Fibroblast of lung (primary cell): ENCODE data around the gene UPK1A. TPM values are rescaled to one million over a fixed set of nuclear protein-coding genes. Genes with fewer than 3 reads are reported as not detected.
A peak's percentile ranks its signal among the peaks of the same experiment; 100 is the strongest.

Experiments used
- DNase-seq, 2 donors: peaks; one replicate each; pipeline versions ENCODE4 v3.0.0 to v3.0.0-alpha.2; 2010; ENCODE audit warnings: low read depth in 2 of 2
- H2AFZ ChIP-seq: 2 replicates; pipeline ENCODE4 v1.5.1; 2012; ENCODE audit warnings: low read length, control low read depth, inconsistent platforms
- H3K27ac ChIP-seq: 2 replicates; pipeline ENCODE4 v1.5.1; 2011; ENCODE audit warnings: low read length, control low read depth; ENCODE audit not compliant: insufficient read depth
- H3K27me3 ChIP-seq: 2 replicates; pipeline ENCODE4 v1.5.1; 2011; ENCODE audit warnings: mild to moderate bottlenecking, low read length; ENCODE audit not compliant: control insufficient read depth, insufficient read depth
- H3K36me3 ChIP-seq: 2 replicates; pipeline ENCODE4 v1.5.1; 2011; ENCODE audit warnings: low read length; ENCODE audit not compliant: control insufficient read depth, insufficient read depth
- H3K4me1 ChIP-seq: 2 replicates; pipeline ENCODE4 v1.5.1; 2011; ENCODE audit warnings: low read length; ENCODE audit not compliant: control insufficient read depth, insufficient read depth; ENCODE audit errors: extremely low read depth
- H3K4me2 ChIP-seq: 2 replicates; pipeline ENCODE4 v1.5.1; 2011; ENCODE audit warnings: low read length, control low read depth; ENCODE audit not compliant: insufficient read depth; ENCODE audit errors: extremely low read depth
- H3K4me3 ChIP-seq, 4 experiments: fragments of 200-600 bp in 1 of 4; sonication (generic) in 1 of 4; replicated peaks in 1 of 4; 2 replicates each; pipeline ENCODE4 v1.5.1; 2011 to 2016; ENCODE audit warnings: low read length in 4 of 4, low read depth in 3 of 4, mild to moderate bottlenecking in 3 of 4, control low read depth in 2 of 4, inconsistent platforms in 1 of 4, mixed read lengths in 1 of 4; ENCODE audit not compliant: insufficient read depth in 1 of 4; ENCODE audit errors: control extremely low read depth in 1 of 4
- H3K79me2 ChIP-seq: 2 replicates; pipeline ENCODE4 v1.5.1; 2012; ENCODE audit warnings: mild to moderate bottlenecking, low read length, inconsistent platforms; ENCODE audit not compliant: control insufficient read depth, insufficient read depth
- H3K9ac ChIP-seq: 2 replicates; pipeline ENCODE4 v1.5.1; 2011; ENCODE audit warnings: mild to moderate bottlenecking, low read length, control low read depth; ENCODE audit not compliant: insufficient read depth
- H3K9me3 ChIP-seq: 2 replicates; pipeline ENCODE4 v1.5.1; 2012; ENCODE audit warnings: low read depth, low read length; ENCODE audit not compliant: control insufficient read depth, insufficient read depth
- H4K20me1 ChIP-seq: 2 replicates; pipeline ENCODE4 v1.5.1; 2011; ENCODE audit warnings: low read length; ENCODE audit not compliant: control insufficient read depth, insufficient read depth; ENCODE audit errors: extremely low read depth
- CTCF ChIP-seq, 2 donors: IDR thresholded peaks in 1 of 2; conservative IDR thresholded peaks in 1 of 2; 1 replicate in 1 of 2; 2 replicates in 1 of 2; pipeline ENCODE4 v1.5.1; 2011 to 2012; ENCODE audit warnings: low read length in 2 of 2, control low read depth in 1 of 2, inconsistent platforms in 1 of 2, low read depth in 1 of 2, mild to moderate bottlenecking in 1 of 2
- EZH2 ChIP-seq: IDR thresholded peaks from 2 replicates; pipeline ENCODE4 v1.5.1; 2012; ENCODE audit warnings: low read length, control low read depth, mild to moderate bottlenecking; ENCODE audit errors: missing control alignments
- polyA plus RNA-seq, 2 donors: library from polyadenylated mRNA; depleted of rRNA in 1 of 2; stranded (reverse) in 1 of 2; unstranded in 1 of 2; fragments of >200 nt; gene quantifications; 2 replicates each; pipeline ENCODE4 v1.2.1, GENCODE V29; 2011 to 2012; ENCODE audit warnings: missing spikeins in 1 of 2
- total RNA-seq: library from RNA; depleted of rRNA; stranded (reverse); fragments of >200 nt; gene quantifications from 2 replicates; pipeline ENCODE4 v1.2.1, GENCODE V29; 2014

Gene UPK1A
- total and polyA plus RNA-seq, 2 donors (not counting 1 experiment from before 2014, with no cell fraction given), result 0.27 TPM; not detected in 1

GRCh38 chr19:35703343-35703742 lies 37.0 kb downstream of the UPK1A start:
- Histone ChIP-seq H2AFZ (no peak overlapping the region), H3K9ac (no peak overlapping the region), H3K27me3 (no peaks in the 10 kb centered on the region), H3K79me2 (no peaks in the 10 kb centered on the region), H3K27ac (no peak overlapping the region), H3K4me2 (no peak overlapping the region), H4K20me1 (no peaks in the 10 kb centered on the region), H3K4me3 (no peak overlapping the region), H3K9me3 (no peaks in the 10 kb centered on the region), H3K4me1 (no peaks in the 10 kb centered on the region), H3K36me3 (no peaks in the 10 kb centered on the region)
- DNase-seq, result no peak
- no peak for TF ChIP-seq EZH2
- no peak for TF ChIP-seq CTCF (conservative IDR thresholded peaks at IDR 0.05 in 1 of 2, IDR thresholded peaks at IDR 0.05 in 1 of 2; ENCODE audit: low read depth in 1 of 2, low read length in 2 of 2)

- Histone ChIP-seq H3K27ac (no peak within 1 kb of the TSS), H3K79me2 (no peaks in the 10 kb centered on the region), H3K4me2 (no peak within 1 kb of the TSS), H3K9ac (no peak within 1 kb of the TSS), H3K9me3 (no peaks in the 10 kb centered on the region), H3K36me3 (no peaks in the 10 kb centered on the region), H3K4me1 (no peaks in the 10 kb centered on the region), H3K27me3 (no peaks in the 10 kb centered on the region), H4K20me1 (no peaks in the 10 kb centered on the region), H3K4me3 (no peak within 1 kb of the TSS), H2AFZ (no peak within 1 kb of the TSS)
- peak; percentile 47 to 57 for DNase-seq
- no peak for TF ChIP-seq CTCF (conservative IDR thresholded peaks at IDR 0.05 in 1 of 2, IDR thresholded peaks at IDR 0.05 in 1 of 2; ENCODE audit: low read depth in 1 of 2, low read length in 2 of 2)
- no peak for TF ChIP-seq EZH2
Observed at GRCh38 chr19:35704218-35704617, 37.9 kb downstream of the UPK1A start, which contains the start of gene ZBTB32. Gene ZBTB32, plus strand, starts transcription at chr19:35704558. Its CDS starts 10,069 bp downstream, at chr19:35714627.

GRCh38 chr19:35708391-35708790 lies 42.1 kb downstream of the UPK1A start:
- H3K9ac ChIP-seq, result no peak overlapping the region
- H3K27me3 ChIP-seq, result peaks cover 2% of the 10 kb centered on the region
- H3K4me3 ChIP-seq, result no peak overlapping the region
- H3K9me3 ChIP-seq, result no peaks in the 10 kb centered on the region
- no peaks in the 10 kb centered on the region for H3K36me3 ChIP-seq
- TF ChIP-seq CTCF (conservative IDR thresholded peaks at IDR 0.05 in 1 of 2, IDR thresholded peaks at IDR 0.05 in 1 of 2; ENCODE audit: low read depth in 1 of 2, low read length in 2 of 2), result no peak
- TF ChIP-seq EZH2, result no peak
- H2AFZ ChIP-seq, result no peak overlapping the region
- DNase-seq, result no peak
- no peak overlapping the region for H3K4me2 ChIP-seq
- no peaks in the 10 kb centered on the region for H4K20me1 ChIP-seq
- H3K4me1 ChIP-seq, result no peaks in the 10 kb centered on the region
- no peaks in the 10 kb centered on the region for H3K79me2 ChIP-seq
- H3K27ac ChIP-seq, result no peak overlapping the region
